HCT116 (cell line): ENCODE measurements around the gene NEMP1. TPM values are rescaled to one million over a fixed set of nuclear protein-coding genes. Genes with fewer than 3 reads are reported as not detected.

Experiments
- CBX3 ChIP-seq: IDR thresholded peaks from 2 replicates; pipeline ENCODE4 v1.6.1; 2012; ENCODE audit warnings: low read depth
- CEBPB ChIP-seq: IDR thresholded peaks from 2 replicates; pipeline ENCODE4 v1.6.1; 2012; ENCODE audit warnings: low read depth
- ELF1 ChIP-seq: IDR thresholded peaks from 2 replicates; pipeline ENCODE4 v1.6.1; 2012; ENCODE audit warnings: low read depth, borderline replicate concordance
- EZH2phosphoT487 ChIP-seq: fragments of 200-600 bp; IDR thresholded peaks from 2 replicates; pipeline ENCODE4 v1.6.1; 2018; ENCODE audit warnings: antibody characterized with exemption, borderline replicate concordance
- JUND ChIP-seq: IDR thresholded peaks from 2 replicates; pipeline ENCODE4 v1.6.1; 2012
- POLR2A ChIP-seq: IDR thresholded peaks from 2 replicates; pipeline ENCODE4 v1.7.0; 2011; ENCODE audit warnings: borderline replicate concordance; ENCODE audit not compliant: insufficient read depth, insufficient read length; ENCODE audit errors: extremely low read depth
- POLR2AphosphoS5 ChIP-seq: IDR thresholded peaks from 2 replicates; pipeline ENCODE4 v1.6.1; 2011; ENCODE audit warnings: mild to moderate bottlenecking, low read depth, low read length, moderate library complexity
- RAD21 ChIP-seq: IDR thresholded peaks from 2 replicates; pipeline ENCODE4 v1.6.1; 2012; ENCODE audit warnings: low read depth, mild to moderate bottlenecking
- REST ChIP-seq: IDR thresholded peaks from 2 replicates; pipeline ENCODE4 v1.6.1; 2012; ENCODE audit warnings: low read depth
- SIN3A ChIP-seq: IDR thresholded peaks from 2 replicates; pipeline ENCODE4 v1.6.1; 2012; ENCODE audit warnings: low read depth
- SRF ChIP-seq: IDR thresholded peaks from 2 replicates; pipeline ENCODE4 v1.6.1; 2012; ENCODE audit warnings: low read depth
- ZNF274 ChIP-seq: fragments of 200-500 bp; sonication (Bioruptor generic); IDR thresholded peaks from 2 replicates; pipeline ENCODE4 v1.6.1; 2014; ENCODE audit warnings: mild to moderate bottlenecking, low read depth, low read length, inconsistent platforms
- total RNA-seq: library from RNA; stranded (reverse); gene quantifications from one replicate; pipeline ENCODE4 v1.2.1, GENCODE V29; 2021; ENCODE audit not compliant: unreplicated experiment

NEMP1 gene
- total RNA-seq, 1 experiment from 2014 or later: 35.2 TPM

GRCh38 chr12:57090490-57090889 is 11.9 kb upstream of the NEMP1 start (continued):
- TF ChIP-seq REST (no peak), RAD21 (no peak), EZH2phosphoT487 (no peak), SRF (no peak), SIN3A (no peak), ELF1 (no peak), POLR2AphosphoS5 (no peak), JUND (no peak), POLR2A (no peak), ZNF274 (no peak), CBX3 (no peak), CEBPB (no peak)
- TF ChIP-seq, all 23 proteins: peak for 0
